ENCODE measurements around the gene CYRIA. TPM values are rescaled to one million over a fixed set of nuclear protein-coding genes. Genes with fewer than 3 reads are reported as not detected.

Gene CYRIA
- total RNA-seq, 4 donors from 2014 or later, result 19.0 to 27.4 (median 20.9) TPM

DNA sequence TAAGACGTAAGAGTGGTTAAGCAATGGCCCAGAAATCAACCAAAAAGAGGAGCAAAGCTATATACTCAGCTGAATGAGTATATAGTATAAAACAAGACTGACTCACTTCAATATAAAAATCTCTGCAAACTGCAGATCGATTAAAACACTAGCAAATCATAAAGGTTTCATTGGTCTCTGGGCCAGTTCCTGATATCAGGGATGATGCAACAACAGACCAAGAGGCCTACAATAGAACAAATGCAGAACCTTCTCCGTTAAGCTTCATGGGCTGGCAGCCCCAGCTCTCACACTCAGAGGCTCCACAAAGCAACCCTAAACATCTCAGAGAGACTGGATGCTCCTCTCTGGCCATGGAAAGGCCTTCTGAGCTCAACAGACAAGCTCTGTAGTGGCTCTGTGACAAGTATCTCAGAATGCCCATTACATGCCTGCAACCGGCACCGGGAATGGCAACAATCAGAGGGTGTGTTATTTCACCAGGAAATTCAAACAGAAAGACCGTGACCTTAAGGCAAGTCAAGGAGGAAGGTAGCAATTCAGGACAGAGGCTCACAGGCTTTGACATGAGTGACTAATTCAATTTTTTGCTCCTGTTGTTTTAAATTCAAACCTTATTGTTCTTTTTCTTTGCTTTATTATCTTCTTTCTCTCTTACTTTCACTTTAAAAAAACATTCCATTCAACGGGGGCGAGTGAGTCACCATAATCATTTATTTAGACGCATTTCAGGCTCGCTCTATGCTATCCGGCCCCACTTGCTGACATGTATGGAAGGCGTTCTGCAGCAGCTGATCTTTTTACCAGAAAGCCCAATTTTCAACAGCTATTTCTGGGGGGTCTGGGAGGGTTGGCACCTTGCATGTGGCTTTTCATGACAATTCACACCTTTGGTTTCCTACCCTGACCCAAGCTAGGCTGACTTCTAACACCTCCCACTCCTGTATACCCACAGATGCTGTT, 15.1 kb downstream of the CYRIA start:
- TF ChIP-seq, protein P1, sequence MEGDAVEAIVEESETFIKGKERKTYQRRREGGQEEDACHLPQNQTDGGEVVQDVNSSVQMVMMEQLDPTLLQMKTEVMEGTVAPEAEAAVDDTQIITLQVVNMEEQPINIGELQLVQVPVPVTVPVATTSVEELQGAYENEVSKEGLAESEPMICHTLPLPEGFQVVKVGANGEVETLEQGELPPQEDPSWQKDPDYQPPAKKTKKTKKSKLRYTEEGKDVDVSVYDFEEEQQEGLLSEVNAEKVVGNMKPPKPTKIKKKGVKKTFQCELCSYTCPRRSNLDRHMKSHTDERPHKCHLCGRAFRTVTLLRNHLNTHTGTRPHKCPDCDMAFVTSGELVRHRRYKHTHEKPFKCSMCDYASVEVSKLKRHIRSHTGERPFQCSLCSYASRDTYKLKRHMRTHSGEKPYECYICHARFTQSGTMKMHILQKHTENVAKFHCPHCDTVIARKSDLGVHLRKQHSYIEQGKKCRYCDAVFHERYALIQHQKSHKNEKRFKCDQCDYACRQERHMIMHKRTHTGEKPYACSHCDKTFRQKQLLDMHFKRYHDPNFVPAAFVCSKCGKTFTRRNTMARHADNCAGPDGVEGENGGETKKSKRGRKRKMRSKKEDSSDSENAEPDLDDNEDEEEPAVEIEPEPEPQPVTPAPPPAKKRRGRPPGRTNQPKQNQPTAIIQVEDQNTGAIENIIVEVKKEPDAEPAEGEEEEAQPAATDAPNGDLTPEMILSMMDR (IDR thresholded peaks at IDR 0.05; ENCODE audit: low read depth), result no peak

DNA sequence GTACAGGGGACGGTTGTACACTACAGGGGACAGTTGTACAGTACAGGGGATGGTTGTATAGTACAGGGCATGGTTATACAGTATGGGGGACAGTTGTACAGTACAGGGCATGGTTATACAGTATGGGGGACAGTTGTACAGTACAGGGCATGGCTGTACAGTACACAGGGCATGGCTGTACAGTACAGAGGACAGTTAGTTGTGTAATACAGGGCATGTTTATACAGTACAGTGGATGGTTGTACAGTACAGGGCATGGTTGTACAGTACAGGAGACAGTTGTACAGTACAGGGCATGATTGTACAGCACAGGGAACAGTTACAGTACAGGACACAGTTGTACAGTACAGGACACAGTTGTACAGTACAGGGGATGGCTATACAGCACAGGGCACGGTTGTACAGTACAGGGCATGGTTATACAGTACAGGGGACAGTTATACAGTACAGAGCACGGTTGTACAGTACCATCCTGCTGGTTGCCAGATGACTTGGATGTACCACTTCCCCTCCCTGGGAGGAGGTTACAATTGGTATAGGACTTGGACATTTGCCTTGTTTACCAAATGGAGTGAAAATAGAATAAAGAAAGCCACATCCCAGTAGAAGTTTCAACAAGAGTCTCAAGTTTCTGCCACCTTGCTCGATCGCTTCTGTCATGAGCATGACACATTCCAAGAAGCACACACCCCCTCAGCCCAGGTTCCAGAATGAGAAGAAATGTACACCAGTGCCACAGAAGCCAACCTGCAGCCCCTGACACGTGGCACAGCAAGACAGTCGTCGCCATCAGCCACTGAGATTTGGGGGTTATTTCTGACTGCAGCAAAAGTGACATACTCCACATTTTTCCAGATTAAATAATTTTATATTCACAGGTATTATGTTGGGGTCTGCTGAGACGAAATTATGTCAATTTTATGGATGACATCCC, 16.0 kb downstream of the CYRIA start:
- TF ChIP-seq, protein P1 (IDR thresholded peaks at IDR 0.05; ENCODE audit: low read depth), result no peak

DNA sequence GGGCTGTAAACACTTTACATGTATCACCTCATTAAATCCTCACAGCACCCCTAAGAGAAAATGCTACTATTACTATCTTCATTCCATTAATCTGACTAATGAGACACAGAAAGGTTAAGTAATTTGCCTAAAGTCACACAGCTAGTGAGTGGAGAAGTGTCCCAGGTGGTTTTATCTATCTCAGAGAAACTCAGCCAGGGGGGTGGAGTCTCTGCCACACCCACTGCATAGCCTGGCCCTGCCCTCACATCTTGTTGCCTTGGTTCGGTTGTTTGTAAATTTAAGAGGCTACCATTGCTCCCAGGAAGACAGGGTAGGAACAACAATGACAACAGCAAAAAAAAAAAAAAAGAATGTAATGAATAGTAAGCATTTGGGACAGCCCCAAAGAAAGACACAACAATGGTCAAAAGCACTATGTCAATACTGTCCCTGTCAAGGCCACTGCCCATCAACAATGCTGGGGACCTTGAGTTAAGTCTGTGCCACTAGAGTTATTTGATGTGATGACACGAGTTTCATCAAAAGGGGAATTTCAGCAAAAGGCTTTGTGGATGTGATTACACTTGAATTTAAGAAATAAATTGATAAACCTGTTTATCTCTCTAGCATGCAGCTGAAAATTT, 17.5 kb downstream of the CYRIA start:
- TF ChIP-seq, protein P1 (IDR thresholded peaks at IDR 0.05; ENCODE audit: low read depth), result no peak

DNA sequence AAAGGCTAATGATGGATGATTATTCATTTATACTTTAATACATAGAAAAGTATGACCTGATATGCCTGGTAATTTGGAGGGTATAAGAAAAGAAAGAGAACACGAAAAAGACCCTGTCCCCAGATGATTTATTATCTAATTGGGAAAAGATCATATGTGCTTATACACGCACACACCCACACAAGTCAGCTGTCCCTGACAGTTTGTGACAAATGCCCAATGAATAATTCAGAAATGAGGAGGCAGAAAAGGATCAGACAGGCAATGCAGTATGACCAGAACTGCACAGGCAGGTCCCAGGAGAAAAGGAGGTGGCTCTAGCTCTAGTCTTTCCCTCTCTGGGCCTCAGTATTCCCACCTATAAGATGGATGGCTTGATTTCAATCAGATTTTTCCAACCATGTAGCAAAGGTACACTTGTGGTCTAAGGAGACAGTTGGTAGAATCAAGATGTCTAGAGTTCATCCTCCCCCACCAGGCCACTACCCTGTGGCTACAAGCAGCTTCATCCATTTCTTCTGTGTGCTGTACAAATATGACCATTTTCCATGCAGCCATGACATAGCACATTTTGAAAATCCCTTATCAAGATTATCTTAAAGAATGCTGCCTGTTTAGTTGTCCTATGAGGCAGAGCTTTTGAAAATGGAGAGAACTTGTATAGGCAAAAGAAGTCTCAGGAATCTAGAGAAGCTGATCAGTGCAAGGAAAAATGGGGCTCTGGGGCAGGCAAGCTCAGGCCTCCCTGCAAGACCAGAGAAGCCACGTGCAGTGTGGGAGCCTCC, 19.7 kb downstream of the CYRIA start:
- TF ChIP-seq, protein P1 (IDR thresholded peaks at IDR 0.05; ENCODE audit: low read depth), result no peak

DNA sequence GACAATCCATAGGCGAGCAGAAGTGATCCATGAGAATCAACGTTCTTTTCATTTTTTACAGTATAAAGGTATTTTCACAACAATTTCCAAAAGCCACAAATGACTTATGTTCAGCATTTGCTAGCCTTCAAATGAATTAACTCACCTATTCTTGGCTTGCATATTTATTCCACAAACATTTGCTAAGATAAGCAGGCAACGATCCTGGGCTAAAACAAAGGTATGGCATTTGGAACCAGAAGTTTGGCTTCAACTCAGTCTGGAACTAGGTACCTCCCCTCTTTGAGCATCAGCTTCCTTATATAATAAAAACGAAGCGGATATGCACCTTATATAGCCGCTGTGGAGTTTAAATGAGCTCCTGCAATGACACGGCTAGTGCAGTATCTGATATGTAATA, 20.5 kb downstream of the CYRIA start:
- TF ChIP-seq, protein P1 (IDR thresholded peaks at IDR 0.05; ENCODE audit: low read depth), result no peak

DNA sequence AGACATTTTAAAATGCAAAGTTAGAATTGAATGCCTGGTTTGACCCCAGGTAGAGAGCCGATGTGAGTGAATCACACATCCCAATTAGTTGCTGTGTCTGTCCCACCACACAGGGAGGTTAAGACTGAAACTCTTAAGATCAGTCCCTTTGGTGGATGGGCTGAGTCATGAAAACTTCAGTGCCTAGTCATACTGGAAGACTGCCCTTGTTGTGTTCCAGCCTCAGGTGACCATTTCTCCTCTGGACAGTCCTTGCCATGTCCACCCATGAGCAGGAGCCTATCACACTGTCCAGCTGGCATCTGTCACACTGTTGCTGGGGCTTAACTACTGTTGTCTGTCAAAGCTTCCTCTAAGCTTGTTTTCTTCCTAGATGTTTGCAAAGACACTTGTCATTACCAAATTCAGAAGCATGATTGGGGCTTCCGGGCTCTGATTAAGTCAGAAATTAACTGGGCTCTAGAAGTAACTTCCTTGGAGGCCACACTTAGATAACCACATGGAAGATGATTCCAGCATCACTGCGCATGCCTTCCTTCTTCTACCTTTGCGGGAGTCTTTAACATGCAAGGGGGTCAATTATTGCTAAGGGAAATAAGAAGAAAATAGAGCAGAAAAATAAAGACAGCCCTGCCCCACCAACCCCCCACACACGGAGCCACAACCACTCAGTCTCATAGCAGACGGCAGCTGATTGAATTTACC, 21.3 kb downstream of the CYRIA start:
- TF ChIP-seq, protein P1 (IDR thresholded peaks at IDR 0.05; ENCODE audit: low read depth), result no peak
